DOHH2 (cell line): ENCODE data around the gene RAD52.

Source experiments
- H3F3A ChIP-seq: fragments of 200-600 bp; sonication (generic), shearing (Covaris generic); 2 replicates; pipeline ENCODE4 v1.6.0; 2016; ENCODE audit warnings: antibody characterized with exemption, mild to moderate bottlenecking; ENCODE audit not compliant: control insufficient read depth, insufficient read depth
- H3K27ac ChIP-seq: fragments of 200-600 bp; sonication (generic); 2 replicates; pipeline ENCODE4 v1.5.1; 2014; ENCODE audit warnings: low read depth, mild to moderate bottlenecking, low read length, moderate library complexity
- H3K27me3 ChIP-seq: fragments of 200-600 bp; sonication (generic); 2 replicates; pipeline ENCODE4 v1.6.1; 2014; ENCODE audit warnings: mild to moderate bottlenecking, low read length, mixed read lengths; ENCODE audit not compliant: control insufficient read depth
- H3K36me3 ChIP-seq: fragments of 200-600 bp; sonication (generic); 2 replicates; pipeline ENCODE4 v1.6.1; 2014; ENCODE audit warnings: mild to moderate bottlenecking, low read length, moderate library complexity, mixed read lengths; ENCODE audit not compliant: control insufficient read depth
- H3K4me1 ChIP-seq: fragments of 200-600 bp; sonication (generic); 2 replicates; pipeline ENCODE4 v1.6.1; 2014; ENCODE audit warnings: mild to moderate bottlenecking, low read length, mixed read lengths; ENCODE audit not compliant: control insufficient read depth
- H3K4me2 ChIP-seq: fragments of 200-600 bp; sonication (generic); 2 replicates; pipeline ENCODE4 v1.6.0; 2014; ENCODE audit warnings: mild to moderate bottlenecking, low read length, moderate library complexity
- H3K4me3 ChIP-seq: fragments of 200-600 bp; sonication (generic); 2 replicates; pipeline ENCODE4 v1.5.1; 2014; ENCODE audit warnings: mild to moderate bottlenecking, low read length, mixed read lengths
- H3K79me2 ChIP-seq: fragments of 200-600 bp; sonication (generic); 2 replicates; pipeline ENCODE4 v1.6.1; 2014; ENCODE audit warnings: mild to moderate bottlenecking, low read length, mixed read lengths; ENCODE audit not compliant: control insufficient read depth
- H3K9me2 ChIP-seq: fragments of 200-600 bp; sonication (generic); replicated peaks from 2 replicates; pipeline ENCODE4 v1.6.1; 2014; ENCODE audit warnings: mild to moderate bottlenecking, low read length, mixed read lengths; ENCODE audit not compliant: control insufficient read depth
- H3K9me3 ChIP-seq: fragments of 200-600 bp; sonication (generic); 2 replicates; pipeline ENCODE4 v1.6.1; 2014; ENCODE audit warnings: antibody characterized with exemption, low read length, mixed read lengths; ENCODE audit not compliant: control insufficient read depth, insufficient read depth
- H4K20me1 ChIP-seq: fragments of 200-600 bp; sonication (generic); 2 replicates; pipeline ENCODE4 v1.6.0; 2014; ENCODE audit warnings: low read depth, mild to moderate bottlenecking, antibody characterized with exemption, low read length, moderate library complexity; ENCODE audit not compliant: control insufficient read depth, insufficient read depth
- CTCF ChIP-seq: fragments of 200-600 bp; sonication (generic); IDR thresholded peaks from one replicate; pipeline ENCODE4 v1.5.1; 2014; ENCODE audit warnings: antibody characterized with exemption, mild to moderate bottlenecking, low read depth, low read length; ENCODE audit not compliant: poor library complexity, severe bottlenecking
- EZH2phosphoT487 ChIP-seq: fragments of 200-600 bp; sonication (generic); IDR thresholded peaks from 2 replicates; pipeline ENCODE4 v1.6.1; 2017; ENCODE audit warnings: borderline replicate concordance, mild to moderate bottlenecking, antibody characterized with exemption, low read length, moderate library complexity, mixed read lengths

Gene RAD52

GRCh38 chr12:990661-991349 lies 41.3 kb upstream of the RAD52 start, which contains the start of gene ERC1:
ERC1 (plus strand) TSS chr12:991223; CDS start chr12:1027904, 36,681 bp downstream.
- Histone ChIP-seq H3K4me1 (peaks cover 34% of the 10 kb centered on the region), H3K79me2 (peaks cover 64% of the 10 kb centered on the region)

GRCh38 chr12:989751-990660 lies 40.5 kb upstream of the RAD52 start:
- peak overlapping the region; percentile 81 for H3K4me3 ChIP-seq
- TF ChIP-seq CTCF (no peak), EZH2phosphoT487 (no peak)
- peaks cover 31% of the 10 kb centered on the region for H3K4me1 ChIP-seq
- 0 out of 2 replicates have a peak, but pooled peaks cover 5% of the 10 kb centered on the region for H3K36me3 ChIP-seq
- peak overlapping the region; percentile 72 for H3K27ac ChIP-seq
- H3K9me3 ChIP-seq: no peaks in the 10 kb centered on the region
- no peaks in the 10 kb centered on the region for H4K20me1 ChIP-seq
- no peaks in the 10 kb centered on the region for H3K27me3 ChIP-seq
- H3F3A ChIP-seq: peaks cover 12% of the 10 kb centered on the region; the same call in 1 of the 2 replicates
- H3K9me2 ChIP-seq: no peaks in the 10 kb centered on the region
- H3K79me2 ChIP-seq: peaks cover 56% of the 10 kb centered on the region
- H3K4me2 ChIP-seq: peak overlapping the region; percentile 82

More at GRCh38 chr12:990661-991349, 41.3 kb upstream of the RAD52 start, which contains the start of gene ERC1:
- Histone ChIP-seq H3K27me3 (no peaks in the 10 kb centered on the region), H3K9me3 (no peaks in the 10 kb centered on the region), H3K4me3 (peak within 1 kb of the TSS; percentile 81), H3F3A (peaks cover 19% of the 10 kb centered on the region), H3K36me3 (0 out of 2 replicates have a peak, but pooled peaks cover 5% of the 10 kb centered on the region), H3K4me2 (peak within 1 kb of the TSS; percentile 82), H3K9me2 (no peaks in the 10 kb centered on the region), H4K20me1 (peaks cover 3% of the 10 kb centered on the region; the same call in 1 of the 2 replicates), H3K27ac (peak within 1 kb of the TSS; percentile 72)
- TF ChIP-seq EZH2phosphoT487: no peak
- peak; percentile 34 for TF ChIP-seq CTCF

- TF ChIP-seq CTCF: no peak
- TF ChIP-seq EZH2phosphoT487: no peak
- Histone ChIP-seq H3K4me3 (peak overlapping the region; percentile 81), H3K9me3 (no peaks in the 10 kb centered on the region), H3F3A (peaks cover 12% of the 10 kb centered on the region; the same call in 1 of the 2 replicates), H3K4me2 (peak overlapping the region; percentile 82), H3K4me1 (peaks cover 31% of the 10 kb centered on the region), H3K9me2 (no peaks in the 10 kb centered on the region), H4K20me1 (no peaks in the 10 kb centered on the region), H3K27me3 (no peaks in the 10 kb centered on the region), H3K79me2 (peaks cover 47% of the 10 kb centered on the region), H3K36me3 (0 out of 2 replicates have a peak, but pooled peaks cover 5% of the 10 kb centered on the region), H3K27ac (no peak overlapping the region)
Measured at GRCh38 chr12:989051-989450, 39.6 kb upstream of the RAD52 start.
